ENCODE measurements around the gene KDM7A. TPM values are rescaled to one million over a fixed set of nuclear protein-coding genes. Genes with fewer than 3 reads are reported as not detected.

Gene KDM7A
- total RNA-seq, 1 experiment from 2014 or later, result 5.1 TPM

- no TSS peak for BruUV-seq (replicated peaks)
Measured at GRCh38 chr7:140142031-140142430, 34.8 kb downstream of the KDM7A start.

DNA sequence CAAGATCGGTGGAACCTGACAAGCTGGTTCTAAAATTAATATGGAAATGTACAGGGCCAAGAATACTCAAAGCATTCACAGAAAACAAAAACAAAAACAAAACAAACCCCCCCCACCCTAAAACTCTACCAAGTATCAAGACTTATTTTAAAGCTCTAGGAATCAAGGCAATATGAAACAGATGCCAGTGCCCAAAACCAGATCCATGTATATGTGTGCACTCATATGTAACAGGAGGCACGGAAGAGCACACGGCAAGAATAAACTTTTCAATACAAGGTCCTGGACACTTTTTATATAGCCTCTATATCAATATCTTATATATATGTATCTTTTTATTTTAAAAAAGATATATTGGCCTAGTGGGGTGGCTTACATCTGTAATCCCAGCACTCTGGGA lies 35.5 kb downstream of the KDM7A start:
- TF ChIP-seq, protein P1, sequence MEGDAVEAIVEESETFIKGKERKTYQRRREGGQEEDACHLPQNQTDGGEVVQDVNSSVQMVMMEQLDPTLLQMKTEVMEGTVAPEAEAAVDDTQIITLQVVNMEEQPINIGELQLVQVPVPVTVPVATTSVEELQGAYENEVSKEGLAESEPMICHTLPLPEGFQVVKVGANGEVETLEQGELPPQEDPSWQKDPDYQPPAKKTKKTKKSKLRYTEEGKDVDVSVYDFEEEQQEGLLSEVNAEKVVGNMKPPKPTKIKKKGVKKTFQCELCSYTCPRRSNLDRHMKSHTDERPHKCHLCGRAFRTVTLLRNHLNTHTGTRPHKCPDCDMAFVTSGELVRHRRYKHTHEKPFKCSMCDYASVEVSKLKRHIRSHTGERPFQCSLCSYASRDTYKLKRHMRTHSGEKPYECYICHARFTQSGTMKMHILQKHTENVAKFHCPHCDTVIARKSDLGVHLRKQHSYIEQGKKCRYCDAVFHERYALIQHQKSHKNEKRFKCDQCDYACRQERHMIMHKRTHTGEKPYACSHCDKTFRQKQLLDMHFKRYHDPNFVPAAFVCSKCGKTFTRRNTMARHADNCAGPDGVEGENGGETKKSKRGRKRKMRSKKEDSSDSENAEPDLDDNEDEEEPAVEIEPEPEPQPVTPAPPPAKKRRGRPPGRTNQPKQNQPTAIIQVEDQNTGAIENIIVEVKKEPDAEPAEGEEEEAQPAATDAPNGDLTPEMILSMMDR (IDR thresholded peaks at IDR 0.05; ENCODE audit: insufficient read depth in 1 of 2, low read depth in 1 of 2, low read length in 1 of 2, severe bottlenecking in 1 of 2, unreplicated experiment in 1 of 2), result no peak
- DNase-seq, result no peak
- POLR2A ChIA-PET, result no interaction called here
- H3K4me3 Mint-ChIP-seq (ENCODE audit: unreplicated experiment), result no peak overlapping the region
- Histone ChIP-seq H3K9me3 (no peaks in the 10 kb centered on the region), H3K4me1 (no peaks in the 10 kb centered on the region), H3K36me3 (ENCODE audit: control insufficient read depth, insufficient read depth, low read length) (no peaks in the 10 kb centered on the region), H3K27me3 (replicated peaks; ENCODE audit: control insufficient read depth, insufficient read depth, low read length) (no peaks in the 10 kb centered on the region), H3K4me3 (ENCODE audit: low read depth, low read length) (no peak overlapping the region)
- H3K9me3 Mint-ChIP-seq (ENCODE audit: unreplicated experiment), result no peaks in the 10 kb centered on the region
- intact Hi-C loops (cut with micrococcal nuclease; ENCODE audit: unreplicated experiment), result no loop called here
- no peak overlapping the region for H3K27ac Mint-ChIP-seq (ENCODE audit: unreplicated experiment)
- CTCF ChIA-PET, result no interaction called here
- H3K27me3 Mint-ChIP-seq (ENCODE audit: insufficient read depth, unreplicated experiment), result no peaks in the 10 kb centered on the region
- no peaks in the 10 kb centered on the region for H3K4me1 Mint-ChIP-seq (ENCODE audit: low read depth, unreplicated experiment)
- no peaks in the 10 kb centered on the region for H3K36me3 Mint-ChIP-seq (ENCODE audit: insufficient read depth, unreplicated experiment)
- no TSS peak for BruUV-seq (replicated peaks)

More at GRCh38 chr7:140142031-140142430, 34.8 kb downstream of the KDM7A start:
- intact Hi-C loops (cut with micrococcal nuclease; ENCODE audit: unreplicated experiment), result no loop called here
- Histone ChIP-seq H3K9me3 (no peaks in the 10 kb centered on the region), H3K4me1 (no peaks in the 10 kb centered on the region), H3K36me3 (ENCODE audit: control insufficient read depth, insufficient read depth, low read length) (no peaks in the 10 kb centered on the region), H3K27me3 (replicated peaks; ENCODE audit: control insufficient read depth, insufficient read depth, low read length) (no peaks in the 10 kb centered on the region), H3K4me3 (ENCODE audit: low read depth, low read length) (no peak overlapping the region)
- ChIA-PET POLR2A (no interaction called here), CTCF (no interaction called here)
- no peak for DNase-seq
- TF ChIP-seq, protein P1 (IDR thresholded peaks at IDR 0.05; ENCODE audit: insufficient read depth in 1 of 2, low read depth in 1 of 2, low read length in 1 of 2, severe bottlenecking in 1 of 2, unreplicated experiment in 1 of 2), result no peak
- Mint-ChIP-seq H3K27ac (ENCODE audit: unreplicated experiment) (no peak overlapping the region), H3K4me3 (ENCODE audit: unreplicated experiment) (no peak overlapping the region), H3K4me1 (ENCODE audit: low read depth, unreplicated experiment) (no peaks in the 10 kb centered on the region), H3K36me3 (ENCODE audit: insufficient read depth, unreplicated experiment) (no peaks in the 10 kb centered on the region), H3K27me3 (ENCODE audit: insufficient read depth, unreplicated experiment) (no peaks in the 10 kb centered on the region), H3K9me3 (ENCODE audit: unreplicated experiment) (no peaks in the 10 kb centered on the region)

DNA sequence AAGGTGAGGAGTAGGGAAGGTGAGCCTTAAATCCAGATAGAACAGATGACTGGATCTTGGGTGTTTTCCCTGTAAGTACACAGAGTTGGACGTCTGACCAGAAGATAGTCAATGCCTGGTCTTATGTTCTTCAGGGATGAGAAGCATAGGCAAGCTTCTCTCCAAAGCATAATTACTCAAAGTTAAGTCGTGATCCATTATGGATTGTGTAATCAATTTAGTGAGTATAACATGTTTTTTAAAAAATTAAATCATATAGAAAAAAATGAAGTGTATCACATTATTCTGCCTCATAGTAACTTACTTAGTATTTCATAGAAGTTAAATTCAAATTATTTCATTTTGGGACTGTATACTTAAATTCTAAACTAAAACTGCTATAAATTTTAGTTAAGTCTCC lies 39.7 kb downstream of the KDM7A start:
- Mint-ChIP-seq H3K4me1 (ENCODE audit: low read depth, unreplicated experiment) (no peaks in the 10 kb centered on the region), H3K27ac (ENCODE audit: unreplicated experiment) (no peak overlapping the region), H3K9me3 (ENCODE audit: unreplicated experiment) (no peaks in the 10 kb centered on the region), H3K36me3 (ENCODE audit: insufficient read depth, unreplicated experiment) (no peaks in the 10 kb centered on the region), H3K4me3 (ENCODE audit: unreplicated experiment) (no peak overlapping the region), H3K27me3 (ENCODE audit: insufficient read depth, unreplicated experiment) (no peaks in the 10 kb centered on the region)
- intact Hi-C loops (cut with micrococcal nuclease; ENCODE audit: unreplicated experiment), result no loop called here
- TF ChIP-seq, protein P1 (IDR thresholded peaks at IDR 0.05; ENCODE audit: insufficient read depth in 1 of 2, low read depth in 1 of 2, low read length in 1 of 2, severe bottlenecking in 1 of 2, unreplicated experiment in 1 of 2), result no peak
- Histone ChIP-seq H3K27me3 (replicated peaks; ENCODE audit: control insufficient read depth, insufficient read depth, low read length) (no peaks in the 10 kb centered on the region), H3K4me1 (no peaks in the 10 kb centered on the region), H3K4me3 (ENCODE audit: low read depth, low read length) (no peak overlapping the region), H3K9me3 (no peaks in the 10 kb centered on the region), H3K36me3 (ENCODE audit: control insufficient read depth, insufficient read depth, low read length) (no peaks in the 10 kb centered on the region)
- BruUV-seq (replicated peaks), result no TSS peak
- CTCF ChIA-PET, result no interaction called here
- DNase-seq, result no peak
- POLR2A ChIA-PET, result no interaction called here

All from Caco-2 (cell line).